Mesenchymal stem cell (in vitro differentiated cells and primary cell): ENCODE measurements around the gene SLC9A7.
A peak's percentile ranks its signal among the peaks of the same experiment; 100 is the strongest.

Experiments
- DNase-seq: peaks from one replicate; pipeline ENCODE4 v3.0.0-alpha.2; 2013
- H2AFZ ChIP-seq: one replicate; pipeline ENCODE4 v1.6.1; 2013; ENCODE audit warnings: low read depth, mild to moderate bottlenecking, control low read depth, inconsistent platforms, low read length, moderate library complexity
- H2AK5ac ChIP-seq: 2 replicates; pipeline ENCODE4 v1.6.1; 2013; ENCODE audit warnings: low read length, moderate library complexity, mild to moderate bottlenecking, inconsistent platforms; ENCODE audit not compliant: severe bottlenecking
- H2BK120ac ChIP-seq: one replicate; pipeline ENCODE4 v1.6.1; 2013; ENCODE audit warnings: low read depth, mild to moderate bottlenecking, inconsistent platforms, low read length, moderate library complexity
- H2BK12ac ChIP-seq, 2 experiments: one replicate each; pipeline ENCODE4 v1.6.1; 2013; ENCODE audit warnings: inconsistent platforms in 2 of 2, low read length in 2 of 2, mild to moderate bottlenecking in 2 of 2, moderate library complexity in 2 of 2, control low read depth in 1 of 2
- H2BK15ac ChIP-seq: one replicate; pipeline ENCODE4 v1.6.1; 2013; ENCODE audit warnings: mild to moderate bottlenecking, low read depth, inconsistent platforms; ENCODE audit not compliant: poor library complexity, severe bottlenecking
- H2BK5ac ChIP-seq: 2 replicates; pipeline ENCODE4 v1.6.1; 2013; ENCODE audit warnings: low read depth, mild to moderate bottlenecking, low read length, control low read depth, inconsistent platforms; ENCODE audit not compliant: poor library complexity, severe bottlenecking
- H3K14ac ChIP-seq, 2 experiments: one replicate each; pipeline ENCODE4 v1.6.1; 2013; ENCODE audit warnings: inconsistent platforms in 2 of 2, low read length in 2 of 2, control low read depth in 1 of 2, mild to moderate bottlenecking in 1 of 2, moderate library complexity in 1 of 2
- H3K18ac ChIP-seq, 2 experiments: one replicate each; pipeline ENCODE4 v1.6.1; 2013; ENCODE audit warnings: inconsistent platforms in 2 of 2, low read length in 2 of 2, control low read depth in 1 of 2, low read depth in 1 of 2, mild to moderate bottlenecking in 1 of 2
- H3K23ac ChIP-seq, 2 experiments: one replicate each; pipeline ENCODE4 v1.6.1; 2013; ENCODE audit warnings: inconsistent platforms in 2 of 2, low read length in 2 of 2, mild to moderate bottlenecking in 2 of 2, moderate library complexity in 2 of 2, control low read depth in 1 of 2
- H3K27ac ChIP-seq: 2 replicates; pipeline ENCODE4 v1.5.1; 2013; ENCODE audit warnings: mild to moderate bottlenecking, moderate library complexity, low read length, control low read depth, inconsistent platforms; ENCODE audit not compliant: poor library complexity, severe bottlenecking
- H3K27me3 ChIP-seq, 2 experiments: 2 replicates each; pipeline versions ENCODE4 v1.6.1 to v1.7.0; 2013; ENCODE audit warnings: low read length in 2 of 2, mild to moderate bottlenecking in 2 of 2, moderate library complexity in 2 of 2, control low read depth in 1 of 2, inconsistent platforms in 1 of 2; ENCODE audit not compliant: control insufficient read depth in 1 of 2, insufficient read depth in 1 of 2
- H3K36me3 ChIP-seq, 2 experiments: 2 replicates each; pipeline versions ENCODE4 v1.6.1 to v1.7.0; 2013; ENCODE audit warnings: low read length in 2 of 2, control low read depth in 1 of 2, inconsistent platforms in 1 of 2, low read depth in 1 of 2, mild to moderate bottlenecking in 1 of 2; ENCODE audit not compliant: insufficient read depth in 2 of 2, control insufficient read depth in 1 of 2
- H3K4ac ChIP-seq, 2 experiments: one replicate each; pipeline ENCODE4 v1.6.1; 2013; ENCODE audit warnings: inconsistent platforms in 2 of 2, low read length in 2 of 2, mild to moderate bottlenecking in 2 of 2, moderate library complexity in 2 of 2, control low read depth in 1 of 2, low read depth in 1 of 2
- H3K4me1 ChIP-seq: 2 replicates; pipeline ENCODE4 v1.6.1; 2013; ENCODE audit warnings: low read depth, low read length, control low read depth; ENCODE audit not compliant: control insufficient read depth, insufficient read depth
- H3K4me2 ChIP-seq: 2 replicates; pipeline ENCODE4 v1.6.1; 2013; ENCODE audit warnings: low read length, mild to moderate bottlenecking, inconsistent platforms; ENCODE audit not compliant: poor library complexity, severe bottlenecking
- H3K4me3 ChIP-seq, 2 experiments: 2 replicates each; pipeline versions ENCODE4 v1.5.1 to v1.7.0; 2013; ENCODE audit warnings: low read length in 2 of 2, mild to moderate bottlenecking in 2 of 2, control low read depth in 1 of 2, low read depth in 1 of 2; ENCODE audit not compliant: insufficient read depth in 1 of 2
- H3K79me1 ChIP-seq: replicated peaks from 2 replicates; pipeline ENCODE4 v1.6.1; 2013; ENCODE audit warnings: mild to moderate bottlenecking, control low read depth, low read length, inconsistent platforms; ENCODE audit not compliant: poor library complexity, severe bottlenecking
- H3K9ac ChIP-seq: 2 replicates; pipeline ENCODE4 v1.7.0; 2013; ENCODE audit warnings: mild to moderate bottlenecking, low read length, moderate library complexity
- H3K9me3 ChIP-seq: 2 replicates; pipeline ENCODE4 v1.7.0; 2013; ENCODE audit warnings: mild to moderate bottlenecking, low read length; ENCODE audit not compliant: control insufficient read depth
- H4K8ac ChIP-seq: one replicate; pipeline ENCODE4 v1.6.1; 2013; ENCODE audit warnings: inconsistent platforms, mild to moderate bottlenecking, low read length, moderate library complexity
- H4K91ac ChIP-seq: one replicate; pipeline ENCODE4 v1.6.1; 2013; ENCODE audit warnings: mild to moderate bottlenecking, low read length, inconsistent platforms
- WGBS: methylation state at CpG from one replicate; pipeline ENCODE4 v1.1.7; 2013; ENCODE audit warnings: mixed read lengths; 5-methylcytosine and 5-hydroxymethylcytosine counted together

Gene SLC9A7

DNA sequence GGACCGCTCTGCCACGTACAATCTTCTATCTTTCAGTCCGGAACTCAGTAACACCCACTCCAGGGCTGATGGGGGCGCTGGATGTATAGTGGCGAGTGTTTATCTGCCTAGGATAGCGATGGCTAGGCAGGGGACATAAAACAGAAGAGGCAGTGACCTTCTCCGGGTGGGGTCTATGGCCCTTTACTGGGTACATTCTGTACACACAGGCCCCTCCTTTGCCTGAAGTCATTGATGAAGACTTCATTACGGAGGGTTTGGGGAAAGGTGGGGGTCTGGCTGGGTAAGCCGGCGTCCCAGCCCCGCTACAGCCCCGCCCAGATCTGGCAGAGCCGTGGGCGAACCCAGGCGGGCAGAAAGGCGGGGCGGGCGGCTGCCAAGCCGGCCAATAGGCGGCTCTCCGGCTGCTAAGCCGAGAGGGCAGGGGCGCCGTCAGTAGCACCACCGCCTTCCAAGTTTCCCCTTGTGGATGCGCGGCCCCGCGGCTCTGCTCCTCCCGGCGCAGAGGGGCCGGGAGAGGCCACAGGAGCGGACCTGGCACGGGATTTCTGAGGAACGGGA, 185.5 kb downstream of the SLC9A7 start, which contains the start of gene CHST7:
Gene CHST7, plus strand, starts transcription at position 435 of the 561 bp plus-strand sequence. CDS start 167 bp downstream, outside the sequence.
- Histone ChIP-seq H3K4me3 (peak within 1 kb of the TSS; percentile 71 to 83), H3K36me3 (no peaks in the 10 kb centered on the region), H3K23ac (peak within 1 kb of the TSS in 1 of 2 experiments; percentile 14), H3K9me3 (no peaks in the 10 kb centered on the region), H3K14ac (no peak within 1 kb of the TSS), H4K91ac (peak within 1 kb of the TSS; percentile 27), H3K18ac (peak within 1 kb of the TSS; percentile 54 to 73), H3K79me1 (peaks cover 4% of the 10 kb centered on the region), H3K4ac (no peak within 1 kb of the TSS), H3K27me3 (peaks cover 0 to 11% of the 10 kb centered on the region in 2 experiments), H3K4me2 (peak within 1 kb of the TSS; percentile 92), H2BK12ac (no peak within 1 kb of the TSS), H3K4me1 (peaks cover 13% of the 10 kb centered on the region), H4K8ac (peak within 1 kb of the TSS; percentile 72), H2BK15ac (no peak within 1 kb of the TSS), H2BK5ac (no peak within 1 kb of the TSS), H3K9ac (peak within 1 kb of the TSS; percentile 79), H2AFZ (peak within 1 kb of the TSS; percentile 61), H2BK120ac (no peak within 1 kb of the TSS), H3K27ac (peak within 1 kb of the TSS; percentile 32), H2AK5ac (no peak within 1 kb of the TSS)
- peak; percentile 77 for DNase-seq
- 0% methylated on average over 14 of the region's 35 CpGs for WGBS

DNA sequence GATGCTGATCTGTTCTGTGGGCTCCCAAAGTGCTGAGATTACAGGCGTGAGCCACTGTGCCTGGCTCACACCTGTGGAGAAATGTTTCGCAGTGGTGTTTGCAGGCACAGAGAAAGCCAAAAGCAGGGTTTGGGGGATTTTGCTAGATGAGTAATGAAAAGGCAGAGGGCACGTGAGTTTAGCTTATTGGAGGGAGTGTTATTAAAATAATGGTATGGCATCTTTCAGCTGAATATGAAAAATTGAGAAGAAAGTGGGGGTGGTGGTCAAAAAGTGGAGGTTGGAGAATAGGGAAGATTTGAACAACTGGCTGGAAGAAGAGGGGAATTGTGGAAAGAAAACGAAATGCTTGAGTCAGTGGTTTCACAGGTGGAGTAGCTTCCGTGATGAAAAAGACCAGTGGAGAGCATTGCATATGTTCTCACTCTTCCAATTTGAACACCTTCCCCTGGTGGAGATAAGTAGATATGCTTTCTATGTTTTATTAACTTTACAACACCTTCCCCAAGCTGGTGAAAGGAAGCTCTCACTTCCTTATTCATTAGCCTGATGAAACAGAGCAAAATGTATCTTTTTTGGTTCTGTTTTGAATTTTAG, 186.5 kb downstream of the SLC9A7 start:
- Histone ChIP-seq H2BK120ac (no peak overlapping the region), H2BK5ac (no peak overlapping the region), H2BK12ac (no peak overlapping the region), H3K9me3 (no peaks in the 10 kb centered on the region), H3K4me1 (peaks cover 13% of the 10 kb centered on the region), H3K23ac (no peak overlapping the region), H2AK5ac (no peak overlapping the region), H3K4ac (no peak overlapping the region), H3K4me2 (no peak overlapping the region), H3K18ac (no peak overlapping the region), H3K36me3 (no peaks in the 10 kb centered on the region), H4K8ac (no peak overlapping the region), H3K9ac (no peak overlapping the region), H4K91ac (no peak overlapping the region), H2AFZ (no peak overlapping the region), H3K14ac (no peak overlapping the region), H2BK15ac (no peak overlapping the region), H3K27ac (no peak overlapping the region), H3K27me3 (peaks cover 0 to 11% of the 10 kb centered on the region in 2 experiments), H3K4me3 (no peak overlapping the region), H3K79me1 (peaks cover 1% of the 10 kb centered on the region)
- 81% methylated on average over 3 of the region's 5 CpGs for WGBS
- no peak for DNase-seq

- no peaks in the 10 kb centered on the region for H3K9me3 ChIP-seq
- H2BK120ac ChIP-seq, result no peak overlapping the region
- no peak overlapping the region for H2AK5ac ChIP-seq
- H2AFZ ChIP-seq, result no peak overlapping the region
- H4K8ac ChIP-seq, result no peak overlapping the region
- no peak overlapping the region for H3K27ac ChIP-seq
- H3K14ac ChIP-seq, result no peak overlapping the region
- no peak for DNase-seq
- no peak overlapping the region for H2BK5ac ChIP-seq
- no peak overlapping the region for H3K4me2 ChIP-seq
- H2BK12ac ChIP-seq, result no peak overlapping the region
- 94% methylated on average over 5 of the region's 10 CpGs for WGBS
- H3K36me3 ChIP-seq, result no peaks in the 10 kb centered on the region
- no peak overlapping the region for H3K23ac ChIP-seq
- H3K4me1 ChIP-seq, result peaks cover 12% of the 10 kb centered on the region
- H3K9ac ChIP-seq, result no peak overlapping the region
- no peak overlapping the region for H4K91ac ChIP-seq
- H2BK15ac ChIP-seq, result no peak overlapping the region
- no peak overlapping the region for H3K18ac ChIP-seq
- no peak overlapping the region for H3K4ac ChIP-seq
- peaks cover 1% of the 10 kb centered on the region for H3K79me1 ChIP-seq
- no peak overlapping the region for H3K4me3 ChIP-seq
- H3K27me3 ChIP-seq, result peaks cover 0 to 11% of the 10 kb centered on the region in 2 experiments
Measured at GRCh38 chrX:46571423-46572339, 187.2 kb downstream of the SLC9A7 start.

GRCh38 chrX:46569621-46570020, 189.3 kb downstream of the SLC9A7 start:
- Histone ChIP-seq H2BK12ac (no peak overlapping the region), H3K18ac (no peak overlapping the region), H3K23ac (no peak overlapping the region), H2BK15ac (no peak overlapping the region), H3K4me3 (no peak overlapping the region), H3K27me3 (peaks cover 0 to 16% of the 10 kb centered on the region in 2 experiments), H3K4me2 (no peak overlapping the region), H4K91ac (no peak overlapping the region), H2BK5ac (no peak overlapping the region), H3K9ac (no peak overlapping the region), H4K8ac (no peak overlapping the region), H3K14ac (no peak overlapping the region), H3K27ac (no peak overlapping the region), H2AFZ (no peak overlapping the region), H3K4me1 (peaks cover 5% of the 10 kb centered on the region), H3K79me1 (peaks cover 1% of the 10 kb centered on the region), H3K9me3 (no peaks in the 10 kb centered on the region), H3K4ac (no peak overlapping the region), H2BK120ac (no peak overlapping the region), H2AK5ac (no peak overlapping the region), H3K36me3 (no peaks in the 10 kb centered on the region)
- DNase-seq, result no peak
